ENCODE data around the gene ETNK2. TPM values are rescaled to one million over a fixed set of nuclear protein-coding genes. Genes with fewer than 3 reads are reported as not detected.

ETNK2 gene
- total RNA-seq, 4 donors from 2014 or later: 0.35 to 9.7 (median 5.7) TPM; not detected in 1

DNA sequence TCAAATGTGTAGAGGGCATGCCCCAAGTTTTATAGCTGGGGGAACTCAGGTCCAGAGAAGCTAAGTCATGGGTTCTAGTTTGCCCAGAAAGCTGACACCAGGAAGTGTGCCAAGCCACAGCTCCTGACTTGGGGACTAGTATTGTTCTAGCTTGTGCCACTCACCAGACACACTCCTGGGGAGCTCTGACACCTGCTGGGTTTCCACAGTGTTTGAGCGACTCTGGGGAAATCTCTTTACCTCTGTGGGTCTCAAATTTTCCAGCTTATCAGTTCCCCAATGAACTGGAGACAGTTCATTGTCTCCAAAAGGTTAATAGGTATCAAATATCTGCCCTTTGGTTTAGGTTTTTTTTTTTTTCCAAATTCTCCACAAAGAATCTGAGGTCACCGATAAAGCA is 40.2 kb upstream of the ETNK2 start:
- Histone ChIP-seq H3K9me3 (no peaks in the 10 kb centered on the region), H3K27me3 (no peaks in the 10 kb centered on the region), H3K36me3 (no peaks in the 10 kb centered on the region), H3K27ac (no peak overlapping the region), H3K4me1 (no peaks in the 10 kb centered on the region), H3K4me3 (no peak overlapping the region)
- no peak for DNase-seq
- TF ChIP-seq POLR2A (IDR thresholded peaks at IDR 0.05): no peak
- TF ChIP-seq, protein P1, sequence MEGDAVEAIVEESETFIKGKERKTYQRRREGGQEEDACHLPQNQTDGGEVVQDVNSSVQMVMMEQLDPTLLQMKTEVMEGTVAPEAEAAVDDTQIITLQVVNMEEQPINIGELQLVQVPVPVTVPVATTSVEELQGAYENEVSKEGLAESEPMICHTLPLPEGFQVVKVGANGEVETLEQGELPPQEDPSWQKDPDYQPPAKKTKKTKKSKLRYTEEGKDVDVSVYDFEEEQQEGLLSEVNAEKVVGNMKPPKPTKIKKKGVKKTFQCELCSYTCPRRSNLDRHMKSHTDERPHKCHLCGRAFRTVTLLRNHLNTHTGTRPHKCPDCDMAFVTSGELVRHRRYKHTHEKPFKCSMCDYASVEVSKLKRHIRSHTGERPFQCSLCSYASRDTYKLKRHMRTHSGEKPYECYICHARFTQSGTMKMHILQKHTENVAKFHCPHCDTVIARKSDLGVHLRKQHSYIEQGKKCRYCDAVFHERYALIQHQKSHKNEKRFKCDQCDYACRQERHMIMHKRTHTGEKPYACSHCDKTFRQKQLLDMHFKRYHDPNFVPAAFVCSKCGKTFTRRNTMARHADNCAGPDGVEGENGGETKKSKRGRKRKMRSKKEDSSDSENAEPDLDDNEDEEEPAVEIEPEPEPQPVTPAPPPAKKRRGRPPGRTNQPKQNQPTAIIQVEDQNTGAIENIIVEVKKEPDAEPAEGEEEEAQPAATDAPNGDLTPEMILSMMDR (IDR thresholded peaks at IDR 0.05): no peak

DNA sequence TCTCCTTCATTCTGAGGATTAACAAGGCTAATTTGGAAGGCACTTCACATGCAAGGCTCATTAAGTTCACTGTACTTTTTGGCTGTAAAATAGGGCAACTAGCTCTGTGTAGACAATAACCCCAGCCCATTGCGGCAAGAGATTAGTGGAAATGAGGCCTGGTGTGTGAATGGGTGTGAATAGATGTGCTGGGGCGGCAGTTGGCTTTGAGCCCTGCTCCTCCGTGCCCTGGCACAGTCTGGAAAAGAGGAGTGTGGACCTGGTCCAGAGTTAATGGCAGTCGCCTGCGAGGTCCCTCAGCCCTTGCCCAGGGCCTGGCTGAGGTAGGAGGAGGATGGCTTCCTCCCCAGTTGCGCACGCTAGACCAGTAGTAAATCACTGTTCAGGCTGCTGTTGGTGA is 39.6 kb upstream of the ETNK2 start:
- Histone ChIP-seq H3K27me3 (no peaks in the 10 kb centered on the region), H3K4me1 (no peaks in the 10 kb centered on the region), H3K36me3 (no peaks in the 10 kb centered on the region), H3K4me3 (no peak overlapping the region), H3K9me3 (no peaks in the 10 kb centered on the region), H3K27ac (peak overlapping the region in 1 of 4 donors; percentile 50)
- DNase-seq: no peak
- no peak for TF ChIP-seq POLR2A (IDR thresholded peaks at IDR 0.05)
- TF ChIP-seq, protein P1 (IDR thresholded peaks at IDR 0.05): no peak

DNA sequence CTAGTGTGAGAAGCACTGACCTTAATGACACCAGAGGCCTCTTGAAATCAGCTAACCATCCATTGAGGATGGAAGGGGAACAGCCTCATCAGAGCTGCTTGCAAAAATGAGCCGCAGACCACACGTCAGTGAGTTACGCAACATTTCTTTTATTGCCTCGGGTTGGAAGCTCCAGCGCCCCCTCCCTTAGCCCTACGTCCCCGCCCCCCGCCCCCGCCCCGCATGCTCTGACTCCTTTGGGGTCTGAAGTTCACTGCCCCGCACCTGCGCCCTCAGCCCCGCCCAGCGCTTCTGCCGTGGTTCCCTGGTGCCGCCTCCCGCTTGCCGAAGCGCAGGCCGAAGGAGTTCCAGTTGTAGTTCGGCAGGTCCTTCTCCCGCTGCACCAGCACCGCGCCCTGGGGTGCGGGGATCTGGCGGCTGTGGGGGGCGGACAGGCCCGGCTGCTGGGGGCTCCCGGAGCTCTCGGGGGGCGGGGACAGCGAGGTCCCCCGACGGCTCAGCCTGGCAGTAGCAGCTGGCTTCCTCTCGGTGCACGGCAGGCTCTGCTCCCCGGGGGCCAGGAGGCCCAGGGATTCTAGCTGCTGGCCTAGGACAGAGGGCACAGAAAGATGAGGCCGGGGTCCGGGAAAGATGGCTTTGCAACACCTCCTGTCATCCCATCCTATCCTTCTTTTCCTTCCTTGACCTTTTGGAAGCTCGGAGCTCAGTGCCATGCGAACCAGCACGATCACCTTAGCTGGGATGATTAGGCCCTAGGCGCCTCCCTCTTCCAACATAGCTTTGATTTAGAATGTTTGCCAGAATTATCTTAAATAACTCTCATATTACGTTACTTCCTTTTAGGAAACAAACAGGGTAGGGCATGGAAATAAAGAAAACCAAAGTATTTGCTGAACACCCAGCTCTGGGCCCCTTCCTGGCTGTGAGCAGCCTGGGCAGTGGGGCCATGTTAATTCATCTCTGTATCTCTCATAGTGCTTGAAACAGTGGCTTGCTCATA is 38.7 kb upstream of the ETNK2 start:
- H3K4me3 ChIP-seq: peak overlapping the region in 3 of 4 donors; percentile 6 to 37 (median 34)
- H3K27me3 ChIP-seq: no peaks in the 10 kb centered on the region
- DNase-seq: peak in 2 of 3 donors; percentile 75 to 84
- H3K9me3 ChIP-seq: no peaks in the 10 kb centered on the region
- TF ChIP-seq, protein P1 (IDR thresholded peaks at IDR 0.05): no peak
- TF ChIP-seq POLR2A (IDR thresholded peaks at IDR 0.05): no peak
- H3K4me1 ChIP-seq: no peaks in the 10 kb centered on the region
- peak overlapping the region in 1 of 4 donors; percentile 50 for H3K27ac ChIP-seq
- H3K36me3 ChIP-seq: no peaks in the 10 kb centered on the region

DNA sequence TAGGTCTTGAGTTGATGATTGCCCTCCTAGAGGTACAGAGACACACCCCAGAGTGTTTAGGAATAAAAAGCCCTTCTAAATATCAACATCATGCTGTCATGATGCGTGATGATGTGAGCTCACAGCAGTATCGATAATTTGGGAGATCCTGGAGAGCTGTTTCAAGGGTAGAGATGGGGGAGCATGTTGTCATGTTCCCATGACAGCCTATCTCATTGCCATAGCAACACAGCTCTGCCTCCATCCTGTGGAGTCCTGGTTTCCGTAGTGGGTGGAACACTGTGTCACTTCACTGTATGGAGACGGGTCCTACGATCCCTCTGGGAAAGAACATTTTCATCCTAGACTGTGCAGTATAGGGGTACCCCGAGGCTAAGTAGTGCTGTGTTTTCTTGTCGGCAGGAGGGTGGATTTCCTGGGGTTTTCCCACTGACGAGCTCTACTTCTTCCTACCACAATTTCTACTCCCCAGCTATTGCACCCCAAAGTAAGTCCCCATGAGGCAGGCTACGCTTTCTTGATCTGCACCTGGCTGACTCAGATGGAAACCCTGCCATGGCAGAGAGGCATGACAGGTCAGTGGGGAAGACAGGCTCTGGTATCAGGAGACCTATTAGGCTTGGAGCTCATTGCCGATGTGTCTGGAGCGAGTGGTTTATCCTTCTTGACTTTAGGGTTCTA is 37.3 kb upstream of the ETNK2 start:
- no peak overlapping the region for H3K27ac ChIP-seq
- no peaks in the 10 kb centered on the region for H3K9me3 ChIP-seq
- no peaks in the 10 kb centered on the region for H3K27me3 ChIP-seq
- no peaks in the 10 kb centered on the region for H3K36me3 ChIP-seq
- H3K4me1 ChIP-seq: no peaks in the 10 kb centered on the region
- DNase-seq: peak in 1 of 3 donors; percentile 13
- TF ChIP-seq, protein P1 (IDR thresholded peaks at IDR 0.05): no peak
- TF ChIP-seq POLR2A (IDR thresholded peaks at IDR 0.05): no peak
- no peak overlapping the region for H3K4me3 ChIP-seq

DNA sequence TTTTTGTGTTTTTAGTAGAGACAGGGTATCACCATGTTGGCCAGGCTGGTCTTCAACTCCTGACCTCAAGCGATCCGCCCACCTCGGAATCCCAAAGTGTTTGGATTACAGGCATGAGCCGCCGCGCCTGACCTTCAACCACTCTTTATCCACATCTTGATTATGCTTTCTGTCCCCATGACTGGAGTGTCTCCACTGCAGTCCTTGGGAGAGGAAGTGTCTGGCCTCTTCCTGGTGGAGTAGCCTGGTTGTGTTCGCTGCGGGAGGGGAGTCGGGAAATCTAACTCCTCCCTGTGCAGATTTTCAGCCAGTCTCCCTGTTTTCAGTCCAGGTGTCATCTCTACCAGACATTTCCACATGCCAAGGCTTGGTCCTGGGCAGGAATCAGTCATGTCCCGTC is 34.8 kb upstream of the ETNK2 start:
- peak in 1 of 3 donors; percentile 40 for DNase-seq
- no peak overlapping the region for H3K27ac ChIP-seq
- no peak for TF ChIP-seq POLR2A (IDR thresholded peaks at IDR 0.05)
- TF ChIP-seq, protein P1 (IDR thresholded peaks at IDR 0.05): no peak
- H3K27me3 ChIP-seq: no peaks in the 10 kb centered on the region
- H3K9me3 ChIP-seq: no peaks in the 10 kb centered on the region
- no peak overlapping the region for H3K4me3 ChIP-seq
- H3K36me3 ChIP-seq: no peaks in the 10 kb centered on the region
- no peaks in the 10 kb centered on the region for H3K4me1 ChIP-seq

All from Peyer's patch (tissue), 4 donors.